GM18873 (cell line): Measurements from ENCODE around the gene UBE2Q2.
"Not testable (repeated sequence)": the region's sequence is repeated elsewhere in the genome, so short reads cannot be mapped to it uniquely, and the experiment has no call there.

Experiments
- ATAC-seq: cut with Tn5 transposase; IDR thresholded peaks from one replicate; pipeline ENCODE4 v1.9.1; 2021; ENCODE audit warnings: mild to moderate bottlenecking, moderate library complexity, moderate number of reproducible peaks; ENCODE audit not compliant: unreplicated experiment, low FRiP score

Gene UBE2Q2

DNA sequence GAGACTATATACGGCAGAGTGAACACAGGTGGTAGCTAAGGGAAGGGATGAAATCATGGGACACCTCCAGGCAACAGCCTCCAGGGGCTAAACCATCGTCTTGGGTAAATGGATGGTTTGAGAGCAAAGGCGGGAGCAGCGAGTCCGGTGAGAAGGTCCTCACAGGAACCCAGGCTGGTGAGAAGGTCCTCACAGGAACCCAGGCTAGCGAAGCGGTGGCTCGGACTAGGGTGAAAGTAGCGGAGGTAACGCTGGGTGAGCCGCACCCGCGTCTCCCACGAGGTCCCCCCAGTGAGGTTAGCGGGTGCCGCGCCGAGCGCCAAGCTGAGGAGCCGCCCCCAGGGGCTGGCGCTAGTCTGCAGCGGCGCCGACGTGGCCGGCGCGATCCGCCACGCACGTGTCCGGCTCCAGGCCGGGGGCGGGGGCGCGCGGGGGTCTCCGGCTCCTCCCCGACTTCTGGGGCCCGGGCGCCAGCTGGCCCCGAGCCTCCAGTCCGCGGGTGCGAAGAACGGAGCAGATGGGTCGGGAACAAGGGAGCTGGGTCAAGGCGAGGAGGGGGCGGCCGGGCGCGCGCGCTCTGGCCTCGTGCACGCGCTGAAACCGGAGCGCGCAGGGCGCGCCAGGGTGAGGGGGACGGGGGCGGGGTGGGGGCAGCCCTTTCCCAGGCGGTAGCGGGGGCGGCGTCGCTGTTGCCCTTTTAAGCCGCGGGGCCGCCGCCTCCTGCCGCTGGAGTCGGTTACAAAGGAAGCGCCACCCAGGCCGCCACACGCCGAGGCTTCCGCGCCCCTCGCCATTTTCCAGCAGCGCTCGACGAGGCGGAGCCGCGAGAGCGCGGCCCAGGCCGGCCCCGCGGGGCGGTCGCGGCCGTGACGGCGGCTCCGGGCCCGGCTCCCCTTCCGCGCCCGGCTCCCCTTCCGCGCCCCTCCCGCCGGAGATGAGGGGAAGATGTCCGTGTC lies at the start of gene UBE2Q2:
Gene UBE2Q2 (plus strand): TSS at position 726 of the 956 bp plus-strand sequence. CDS start 220 bp downstream, at position 946.
- ATAC-seq: no peak

DNA sequence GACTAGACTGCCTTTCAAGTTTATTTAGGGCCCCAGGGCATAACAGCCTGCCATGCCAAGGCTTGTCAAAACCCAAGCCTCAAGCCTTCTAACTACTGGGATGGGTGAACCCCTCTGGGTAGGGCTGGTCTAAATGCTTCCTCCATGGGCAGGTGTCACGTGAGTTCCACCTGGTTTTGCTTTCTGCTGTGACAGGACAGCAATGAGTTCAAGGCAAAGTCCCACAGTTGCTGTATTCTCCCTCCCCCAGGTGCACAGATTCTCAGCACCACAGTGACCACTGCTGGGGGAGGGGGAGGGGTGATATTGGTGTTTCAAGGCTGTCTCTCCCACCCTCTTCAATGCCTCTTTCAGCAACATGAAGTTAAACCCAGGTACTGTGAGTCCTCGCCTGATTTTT lies 46.9 kb upstream of the UBE2Q2 start:
- no peak for ATAC-seq

GRCh38 chr15:75797146-75797545 lies 46.1 kb upstream of the UBE2Q2 start:
- ATAC-seq: not testable (repeated sequence)

DNA sequence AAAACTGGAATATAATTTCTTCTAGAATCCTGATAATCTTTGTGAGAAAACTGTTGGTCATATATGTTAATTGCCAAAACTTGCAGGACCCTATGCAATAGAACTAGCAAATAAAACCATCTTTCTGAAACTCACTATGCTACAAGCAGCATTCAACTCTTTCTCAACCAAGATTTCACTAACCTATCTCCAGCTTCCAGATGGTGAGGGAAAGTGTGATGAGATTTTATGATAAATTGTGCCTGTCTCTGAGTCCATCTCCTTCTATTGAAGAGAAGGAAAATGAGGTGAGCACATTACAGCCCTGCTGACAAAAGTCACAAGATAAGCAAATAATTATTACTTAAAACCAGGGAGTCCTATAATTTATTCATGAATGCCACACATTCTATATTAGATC lies 44.1 kb upstream of the UBE2Q2 start:
- no peak for ATAC-seq

GRCh38 chr15:75800409-75800808 lies 42.8 kb upstream of the UBE2Q2 start:
- ATAC-seq: not testable (repeated sequence)

DNA sequence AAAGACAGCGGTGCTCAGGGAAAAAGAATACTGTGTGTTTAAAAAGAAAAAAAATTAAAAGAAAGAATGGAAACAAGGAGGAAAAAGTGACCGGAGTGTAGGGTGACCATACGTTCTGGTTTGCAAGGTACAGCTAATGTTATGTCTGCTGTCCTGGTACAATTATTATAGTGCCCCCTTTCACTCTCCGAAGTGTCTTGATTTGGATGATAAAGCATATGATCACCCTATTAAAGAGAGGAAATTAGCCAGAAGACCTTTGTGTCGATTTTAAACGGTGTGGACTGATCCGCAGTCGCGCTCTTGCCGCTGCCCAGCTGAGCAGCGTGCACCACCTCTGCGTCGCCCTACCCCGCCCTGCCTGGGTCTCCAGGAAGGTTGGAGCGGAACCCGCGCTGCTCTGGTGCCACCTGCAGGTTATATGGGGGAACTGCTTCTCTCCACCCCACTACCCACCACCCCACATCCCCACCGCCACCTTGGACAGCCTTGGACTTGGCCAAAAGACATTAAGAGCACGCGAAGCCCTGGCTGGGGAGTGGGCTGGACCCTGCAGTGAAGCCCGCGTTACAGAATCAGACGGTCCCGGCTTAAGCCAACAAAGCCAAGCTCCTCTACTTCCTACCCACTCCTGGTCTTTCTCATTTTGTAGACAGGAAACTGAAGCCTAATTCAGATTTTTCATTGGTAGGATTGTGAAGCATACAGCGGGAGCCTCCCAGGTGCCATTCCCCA lies 41.2 kb upstream of the UBE2Q2 start:
- ATAC-seq: peak; percentile 53

DNA sequence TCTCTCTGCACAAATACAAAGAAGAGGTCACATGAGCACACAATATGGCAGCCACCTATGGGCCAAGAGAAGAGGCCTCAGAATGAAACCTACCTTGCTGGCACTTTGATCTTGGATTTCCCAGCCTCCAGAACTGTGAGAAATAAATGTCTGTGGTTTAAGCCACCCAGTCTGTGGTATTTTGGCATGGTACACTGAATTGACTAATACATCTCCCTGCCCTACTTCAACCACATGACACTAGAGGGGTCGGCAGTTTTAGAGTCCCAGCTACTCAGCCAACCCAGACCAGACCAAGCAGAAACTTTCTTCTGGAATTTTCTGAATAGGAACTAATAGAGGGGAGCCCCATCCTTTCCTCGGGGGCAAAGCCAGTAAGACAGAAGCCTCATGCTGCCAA lies 35.8 kb upstream of the UBE2Q2 start:
- ATAC-seq: not testable (repeated sequence)

GRCh38 chr15:75808009-75808408 lies 35.2 kb upstream of the UBE2Q2 start:
- ATAC-seq: not testable (repeated sequence)

DNA sequence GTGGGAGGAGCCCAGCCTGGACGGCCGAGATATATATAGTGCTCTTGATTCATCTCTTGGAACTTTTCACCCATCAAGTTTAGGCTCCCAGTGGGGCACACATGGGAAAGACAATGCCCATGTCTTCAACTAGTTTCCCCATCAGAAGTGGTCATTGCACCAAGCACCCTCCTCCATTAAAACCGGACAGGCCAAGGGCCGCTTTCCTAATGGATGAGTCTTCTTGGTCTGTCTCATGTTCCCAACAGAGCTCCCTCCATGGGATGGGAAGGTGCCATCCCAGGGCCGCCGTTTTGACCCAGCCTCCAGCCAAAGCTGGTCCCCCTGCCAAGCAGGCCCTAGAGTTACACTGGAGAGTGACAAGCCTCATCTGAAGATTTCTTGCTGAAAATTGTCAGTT lies 34.7 kb upstream of the UBE2Q2 start:
- ATAC-seq: no peak

DNA sequence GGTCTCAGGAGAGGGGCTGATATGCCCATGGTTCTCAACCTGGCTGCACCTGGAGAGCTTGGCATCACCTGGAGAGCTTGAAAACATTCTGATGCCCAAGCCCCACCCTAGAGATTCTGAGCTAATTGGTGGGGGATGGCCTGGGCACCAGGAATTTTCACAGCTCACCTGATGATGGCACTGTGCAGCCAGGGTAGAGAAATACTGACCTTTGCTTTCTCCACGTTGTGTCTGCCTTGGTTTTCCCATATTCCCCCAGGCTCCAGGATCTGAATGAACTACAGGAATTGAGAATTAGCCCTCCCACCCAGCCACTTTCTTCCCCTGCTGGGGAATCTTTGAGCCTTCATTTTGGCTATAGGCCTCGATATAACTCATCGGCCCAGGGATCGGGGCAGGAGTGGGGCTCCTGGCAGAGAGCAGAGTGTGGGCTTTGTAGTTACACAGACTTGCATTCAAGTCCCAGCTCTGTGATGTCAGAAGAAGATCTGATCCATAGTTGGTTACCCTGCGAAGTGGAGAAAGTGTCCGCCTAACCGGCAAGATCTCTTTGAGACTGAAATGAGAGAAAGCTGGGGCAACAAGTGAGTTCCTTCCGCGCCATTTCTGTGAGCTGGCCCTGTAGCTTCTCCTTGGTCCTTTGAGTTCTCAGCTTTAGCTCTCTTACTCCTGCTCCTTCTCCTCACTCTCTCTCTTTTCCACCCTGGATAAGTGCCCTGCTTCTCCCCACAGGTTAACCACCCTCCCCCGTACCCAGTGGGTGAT lies 33.1 kb upstream of the UBE2Q2 start:
- ATAC-seq: no peak

DNA sequence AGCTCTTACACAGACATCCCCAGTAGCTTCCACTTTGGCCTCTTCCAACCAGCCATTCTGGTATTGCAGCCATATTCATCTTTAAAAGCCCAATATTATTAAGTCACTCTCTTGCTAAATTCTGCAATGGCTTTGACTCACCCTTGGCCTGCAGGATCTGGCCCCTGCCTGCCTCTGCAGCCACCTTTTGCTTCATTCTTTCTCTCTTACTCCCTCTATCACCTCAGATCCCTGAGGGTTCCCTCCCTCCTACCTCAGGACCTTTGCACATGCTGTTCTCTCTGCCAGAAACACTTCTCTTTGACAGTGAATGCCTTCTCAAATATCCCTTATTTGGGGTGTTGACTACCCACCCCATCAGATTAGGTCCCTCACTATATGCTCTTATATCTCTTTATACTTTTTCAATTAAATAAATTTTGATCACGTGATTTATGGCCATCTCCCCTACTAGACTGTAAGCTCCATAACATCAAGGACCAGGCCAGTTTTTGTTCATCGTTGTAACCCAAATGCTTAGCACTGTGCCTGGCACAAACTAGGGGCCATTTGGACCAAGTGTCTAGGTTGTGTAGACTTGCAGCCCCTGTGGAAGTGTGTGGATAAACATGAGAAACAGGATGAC lies 32.3 kb upstream of the UBE2Q2 start:
- no peak for ATAC-seq

DNA sequence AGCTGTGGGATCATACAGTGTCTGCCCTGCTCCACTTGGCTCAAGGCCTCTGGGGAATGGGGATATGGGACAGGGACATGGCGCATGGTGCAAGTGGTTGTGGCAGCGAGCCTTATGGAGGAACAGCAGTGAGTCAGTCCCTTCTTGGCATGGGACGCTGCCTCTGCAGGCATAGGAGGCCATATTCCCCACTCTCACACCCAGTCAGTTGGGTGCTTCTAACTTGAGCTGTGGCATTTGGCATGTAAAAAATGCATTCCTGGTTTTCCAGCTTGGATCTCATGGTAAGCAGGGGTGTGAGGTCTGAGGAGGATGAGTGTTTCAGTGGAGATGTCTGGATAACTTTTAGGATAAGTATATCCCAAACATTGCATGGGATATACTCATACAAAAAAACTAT lies 31.6 kb upstream of the UBE2Q2 start:
- no peak for ATAC-seq

- no peak for ATAC-seq
Observed at GRCh38 chr15:75814794-75815193, 28.5 kb upstream of the UBE2Q2 start.

- no peak for ATAC-seq
Observed at GRCh38 chr15:75815811-75816719, 27.2 kb upstream of the UBE2Q2 start.

DNA sequence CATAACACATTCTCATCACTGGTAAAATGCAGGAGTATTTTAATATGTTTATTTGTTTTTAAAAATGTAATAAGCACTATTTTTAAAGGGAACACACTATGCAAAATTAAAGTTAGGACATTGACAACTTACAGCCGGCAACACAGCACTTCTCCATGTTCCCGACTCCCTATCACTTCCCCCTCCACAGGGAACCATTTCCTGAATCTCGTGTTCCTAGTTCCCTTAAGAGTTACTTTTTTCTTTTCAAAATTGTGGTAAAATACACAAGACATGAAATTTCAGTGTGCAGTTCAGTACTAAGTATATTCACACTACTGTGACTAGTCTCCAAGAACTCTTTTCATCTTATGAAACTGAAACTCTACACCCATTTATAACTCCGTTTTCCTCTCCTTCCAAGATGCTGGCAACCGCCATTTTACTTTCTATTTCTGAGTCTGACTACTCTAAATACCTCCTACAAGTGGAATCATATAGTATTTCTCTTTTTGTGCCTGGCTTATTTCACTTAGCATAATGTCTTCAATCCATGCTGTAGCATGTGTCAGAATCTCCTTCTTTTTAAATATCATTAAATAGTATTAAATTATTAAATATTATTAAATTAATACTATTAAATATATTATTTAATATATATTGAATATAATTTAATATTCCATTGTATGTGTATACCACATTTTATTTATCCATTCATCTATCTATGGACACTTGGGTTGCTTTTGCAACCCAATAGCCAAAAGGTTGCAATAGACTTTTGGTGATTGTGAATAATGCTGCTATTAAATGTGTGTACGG lies 25.9 kb upstream of the UBE2Q2 start:
- ATAC-seq: no peak

DNA sequence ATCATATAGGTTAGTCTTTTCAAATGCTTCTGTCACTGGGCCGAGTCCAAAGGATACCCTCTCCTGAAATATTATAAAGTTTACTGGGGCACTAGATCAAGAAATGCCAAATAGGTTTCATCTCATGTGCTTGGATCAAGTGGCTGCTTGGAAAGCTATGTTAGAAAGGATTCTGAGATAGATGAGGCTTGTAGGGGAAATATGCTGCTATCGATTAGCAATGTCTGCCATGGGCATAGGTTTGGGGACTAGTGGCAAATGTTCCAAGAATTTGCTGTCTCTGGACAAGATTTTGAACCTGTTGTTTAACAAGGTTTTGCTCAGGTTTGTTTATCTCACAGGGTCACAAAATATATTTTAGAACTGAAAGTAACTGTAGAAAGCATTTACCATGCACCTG lies 23.0 kb upstream of the UBE2Q2 start:
- ATAC-seq: no peak

DNA sequence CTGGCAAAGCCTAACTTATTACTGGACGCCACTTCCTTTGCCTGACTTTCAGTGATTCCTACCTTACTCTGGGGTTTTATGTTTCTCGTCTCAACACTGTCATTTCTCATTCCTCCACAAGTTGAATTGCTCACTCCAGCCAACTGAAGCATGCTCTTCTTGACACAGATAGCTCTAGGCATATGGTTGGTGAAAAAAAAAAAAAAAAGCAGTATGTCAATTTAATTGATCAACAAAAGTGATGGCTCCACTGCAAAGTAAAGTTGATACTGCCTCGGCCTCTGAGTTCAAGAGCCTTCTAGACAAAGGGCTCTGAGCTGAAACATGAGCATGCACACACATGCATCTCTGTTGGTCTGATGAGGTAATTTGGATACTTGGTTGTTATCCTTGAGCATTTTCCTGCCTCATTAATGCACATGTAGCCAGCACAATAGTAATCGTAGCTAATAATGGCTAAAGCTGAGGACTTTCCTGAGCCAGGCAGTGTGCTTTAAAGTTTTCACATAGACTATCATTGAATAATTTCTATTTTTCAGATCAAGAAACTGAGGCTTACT lies 21.4 kb upstream of the UBE2Q2 start:
- no peak for ATAC-seq

- ATAC-seq: no peak
Observed at GRCh38 chr15:75822685-75823278, 20.5 kb upstream of the UBE2Q2 start.
